ENCODE measurements around the gene CCDC85B. TPM values are rescaled to one million over a fixed set of nuclear protein-coding genes. Genes with fewer than 3 reads are reported as not detected.

CCDC85B gene
- total and polyA plus RNA-seq, 2 of the 13 experiments (the other 11 are each of a cell fraction or from before 2014, with no cell fraction given): 8.2 to 19.5 TPM

DNA sequence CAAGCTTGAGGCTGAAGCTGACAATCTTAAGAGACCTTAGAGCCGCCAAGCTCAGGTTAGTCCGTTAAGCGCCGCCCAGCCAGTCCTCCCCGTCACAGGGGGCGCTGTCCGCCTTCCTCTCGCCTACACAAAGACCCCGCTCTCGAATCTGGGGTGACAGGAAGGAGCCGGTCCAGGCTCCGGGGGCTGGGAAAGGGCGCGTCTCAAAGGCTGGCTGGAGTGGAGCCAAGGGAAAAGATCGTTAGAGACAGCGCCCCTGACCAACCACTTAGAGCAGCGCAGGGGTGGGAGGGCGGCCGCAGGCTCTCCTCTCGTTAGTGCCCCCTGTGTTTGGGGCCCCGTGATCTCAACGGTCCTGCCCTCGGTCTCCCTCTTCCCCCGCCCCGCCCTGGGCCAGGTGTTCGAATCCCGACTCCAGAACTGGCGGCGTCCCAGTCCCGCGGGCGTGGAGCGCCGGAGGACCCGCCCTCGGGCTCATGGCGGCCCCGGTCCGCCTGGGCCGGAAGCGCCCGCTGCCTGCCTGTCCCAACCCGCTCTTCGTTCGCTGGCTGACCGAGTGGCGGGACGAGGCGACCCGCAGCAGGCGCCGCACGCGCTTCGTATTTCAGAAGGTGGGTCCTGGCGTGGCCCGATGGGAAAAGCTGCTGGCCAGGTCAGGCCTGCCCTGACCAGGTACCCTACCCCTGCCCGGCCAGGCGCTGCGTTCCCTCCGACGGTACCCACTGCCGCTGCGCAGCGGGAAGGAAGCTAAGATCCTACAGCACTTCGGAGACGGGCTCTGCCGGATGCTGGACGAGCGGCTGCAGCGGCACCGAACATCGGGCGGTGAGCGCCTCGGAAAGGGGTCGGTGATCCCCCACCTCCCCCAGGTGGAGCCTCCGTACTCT is 30.0 kb upstream of the CCDC85B start, which contains the start of gene MUS81 (continued):
- TF ChIP-seq ZNF687 (CRISPR knock-in tag; IDR thresholded peaks at IDR 0.05) (peak; percentile 67; the same call in 1 of the 2 replicates), ZNF333 (CRISPR knock-in tag; IDR thresholded peaks at IDR 0.05; ENCODE audit: borderline replicate concordance) (peak; percentile 66; the same call in 1 of the 2 replicates), ZNF253 (CRISPR knock-in tag; IDR thresholded peaks at IDR 0.05; ENCODE audit: borderline replicate concordance) (no peak), BATF2 (CRISPR knock-in tag; IDR thresholded peaks at IDR 0.05) (no peak), ZNF263 (CRISPR knock-in tag; IDR thresholded peaks at IDR 0.05) (no peak; the same call in none of the 2 replicates), ZNF142 (CRISPR knock-in tag; IDR thresholded peaks at IDR 0.05) (no peak), ZFP37 (CRISPR knock-in tag; IDR thresholded peaks at IDR 0.05; ENCODE audit: borderline replicate concordance) (no peak), ZIK1 (CRISPR knock-in tag; IDR thresholded peaks at IDR 0.05; ENCODE audit: borderline replicate concordance, low read depth) (no peak), ZNF251 (CRISPR knock-in tag; IDR thresholded peaks at IDR 0.05) (no peak), DMTF1 (CRISPR knock-in tag; IDR thresholded peaks at IDR 0.05) (no peak)
- TF ChIP-seq, protein P1, sequence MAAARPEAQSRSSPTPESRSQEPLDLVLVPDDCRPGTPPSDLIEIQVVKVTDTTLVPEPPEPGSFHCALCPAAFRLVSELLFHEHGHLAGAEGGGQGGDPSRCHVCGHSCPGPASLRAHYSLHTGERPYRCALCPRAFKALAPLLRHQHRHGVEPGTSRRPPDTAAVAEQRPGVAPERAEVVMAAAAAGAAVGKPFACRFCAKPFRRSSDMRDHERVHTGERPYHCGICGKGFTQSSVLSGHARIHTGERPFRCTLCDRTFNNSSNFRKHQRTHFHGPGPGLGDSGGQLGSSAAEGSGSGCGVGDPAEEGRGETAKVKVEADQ (CRISPR knock-in tag; IDR thresholded peaks at IDR 0.05; ENCODE audit: borderline replicate concordance): no peak

All from HepG2 (cell line).